HG03460 (cell line): ENCODE data around the gene PELO.

Source experiments
- ATAC-seq: cut with Tn5 transposase; IDR thresholded peaks from one replicate; pipeline ENCODE4 v1.9.1; 2021; ENCODE audit not compliant: unreplicated experiment

Gene PELO

DNA sequence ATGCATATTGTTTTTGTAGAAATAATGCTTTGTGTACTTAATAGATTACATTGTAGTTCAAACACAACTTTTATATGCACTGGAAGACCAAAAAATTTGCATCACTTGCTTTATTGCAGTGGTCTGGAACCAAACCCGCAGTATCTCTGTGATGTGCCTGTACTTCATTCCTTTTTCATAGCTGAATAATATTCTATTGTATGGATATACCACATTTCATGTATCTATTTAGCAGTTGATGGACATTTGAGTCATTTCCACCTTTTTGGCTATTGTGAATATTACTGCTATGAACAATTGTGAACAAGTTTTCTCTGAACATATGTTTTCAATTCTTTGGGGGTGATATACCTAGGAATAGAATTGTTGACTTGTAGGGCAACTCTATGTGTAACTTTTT lies 40.1 kb downstream of the PELO start:
- no peak for ATAC-seq

DNA sequence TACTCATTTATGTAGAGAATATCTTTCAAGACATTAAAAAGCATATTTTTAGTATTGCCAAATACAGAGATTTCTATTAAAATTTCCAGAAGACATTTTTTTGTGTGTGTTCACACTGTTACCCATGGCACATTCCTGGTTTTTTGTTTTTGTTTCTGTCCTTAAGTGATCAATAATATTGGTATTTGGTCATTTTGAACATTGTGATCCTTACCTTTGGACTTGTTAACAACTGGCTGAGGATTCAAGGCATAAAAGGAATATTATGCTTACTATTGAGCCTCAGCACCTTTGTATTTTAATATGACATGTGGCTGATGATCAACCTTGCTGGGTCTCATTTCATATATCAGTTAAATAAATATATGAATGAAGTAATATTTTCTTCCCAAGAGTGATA lies 41.9 kb downstream of the PELO start:
- ATAC-seq = no peak

DNA sequence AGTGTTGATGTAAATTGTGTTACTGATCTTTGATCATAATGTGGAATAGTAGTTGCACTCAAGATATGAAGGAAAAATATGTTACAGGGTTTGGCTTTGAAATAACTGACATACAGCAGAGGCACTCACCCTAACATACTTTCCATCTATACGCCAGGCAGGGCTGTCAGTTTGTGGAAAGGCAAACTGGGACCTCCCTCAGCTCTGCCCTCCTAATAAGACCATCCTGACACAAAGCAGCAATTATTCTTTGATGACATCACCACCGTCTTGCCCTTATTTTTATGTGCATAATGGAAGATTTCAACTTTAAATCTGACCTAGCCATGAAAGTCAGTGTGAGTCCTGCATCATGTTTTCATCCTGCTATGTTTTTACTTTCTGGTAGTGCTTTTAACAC lies 42.9 kb downstream of the PELO start:
- no peak for ATAC-seq

DNA sequence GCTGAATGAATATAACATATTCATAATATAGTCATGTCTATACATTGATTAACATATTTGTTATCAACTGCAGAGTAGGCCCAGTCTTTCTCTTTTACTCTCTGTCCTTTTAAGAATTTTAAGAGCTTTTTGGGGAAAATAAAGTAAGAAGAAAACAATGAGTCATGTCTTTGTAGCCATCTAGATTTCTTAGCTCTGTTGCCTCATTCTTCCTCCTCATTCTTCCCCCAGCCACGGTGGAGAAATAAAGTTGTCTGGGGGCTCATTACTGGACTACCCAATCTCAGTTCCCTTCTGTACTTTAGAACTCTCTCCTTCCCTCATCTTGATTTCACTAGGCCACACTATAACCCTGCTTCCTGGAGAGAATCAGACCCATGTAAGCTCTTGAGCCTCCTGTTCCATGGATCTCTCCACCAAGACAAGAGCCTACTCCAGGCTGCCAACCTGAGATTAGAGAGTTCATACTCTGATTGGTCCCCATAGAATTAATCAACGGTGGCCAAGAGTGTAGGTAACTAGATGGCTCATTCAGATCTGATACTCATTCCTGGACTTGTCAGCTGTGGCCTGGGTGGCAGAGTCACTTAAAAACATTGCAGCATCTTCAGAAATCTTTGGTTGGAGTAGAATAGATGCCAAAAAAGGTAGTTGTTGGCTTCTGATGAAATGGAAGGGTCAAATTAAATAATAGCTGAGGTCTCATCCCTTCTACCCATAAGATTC lies 44.2 kb downstream of the PELO start:
- no peak for ATAC-seq

DNA sequence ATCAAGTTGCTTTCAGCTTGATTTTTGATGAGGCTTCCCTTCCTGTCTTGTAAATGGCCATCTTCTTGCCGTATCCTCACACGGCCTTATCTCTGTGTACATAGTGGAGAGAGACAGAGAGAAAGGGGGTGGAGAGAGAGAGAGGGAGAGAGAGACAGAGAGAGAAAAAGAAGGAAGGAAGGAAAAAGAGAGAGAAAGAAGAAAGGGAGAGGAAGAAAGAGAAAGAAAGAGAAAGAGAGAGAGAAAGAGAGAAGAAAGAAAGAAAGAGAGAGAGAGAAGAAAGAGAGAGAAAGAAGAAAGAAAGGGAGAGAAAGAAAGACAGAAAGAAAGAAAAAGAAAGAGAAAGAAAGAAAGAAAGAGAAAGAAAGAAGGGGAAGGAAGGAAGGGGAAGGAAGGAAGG lies 46.6 kb downstream of the PELO start:
- no peak for ATAC-seq

DNA sequence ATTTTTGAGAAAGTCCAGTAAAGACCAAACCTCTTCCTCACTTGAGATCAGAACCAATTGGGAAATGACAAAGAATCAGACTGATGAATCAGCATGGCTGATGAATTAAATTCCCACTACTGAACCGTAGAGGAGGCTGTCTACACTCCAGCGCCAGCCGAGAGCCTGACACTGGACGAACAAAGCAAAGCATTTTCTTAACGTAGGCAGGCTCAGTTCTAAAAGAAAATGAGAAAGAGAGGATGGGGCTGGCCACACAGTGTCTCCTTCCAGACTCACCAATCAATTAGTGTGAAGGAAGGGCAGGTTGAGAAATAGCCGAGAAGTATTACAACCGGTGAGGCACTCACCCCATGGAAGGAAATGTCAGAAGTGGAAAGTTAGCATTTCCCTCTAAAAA lies 49.4 kb downstream of the PELO start:
- ATAC-seq = no peak
